ENCODE data around the gene EFNA2. TPM values are rescaled to one million over a fixed set of nuclear protein-coding genes. Genes with fewer than 3 reads are reported as not detected.

EFNA2 gene
- total RNA-seq, 1 donor from 2014 or later, result 1.0 TPM

- Histone ChIP-seq H3K4me3 (ENCODE audit: low read length in 3 of 3) (peak overlapping the region in 2 of 3 donors; percentile 51 to 58), H3K27ac (ENCODE audit: low read depth, low read length) (peak overlapping the region; percentile 75), H3K27me3 (ENCODE audit: control insufficient read depth in 3 of 3, insufficient read depth in 3 of 3, low read length in 3 of 3) (no peaks in the 10 kb centered on the region), H3K36me3 (ENCODE audit: control insufficient read depth in 3 of 3, insufficient read depth in 3 of 3, low read length in 3 of 3) (peaks cover 13 to 17% (median 14%) of the 10 kb centered on the region in 3 donors), H3K9ac (ENCODE audit: low read depth in 1 of 3, low read length in 3 of 3) (peak overlapping the region in 2 of 3 donors; percentile 70 to 78), H3K4me1 (ENCODE audit: control insufficient read depth in 3 of 3, insufficient read depth in 3 of 3, low read length in 3 of 3) (peaks cover 56 to 76% (median 64%) of the 10 kb centered on the region in 3 donors), H3K9me3 (ENCODE audit: control insufficient read depth in 3 of 3, low read length in 3 of 3) (no peaks in the 10 kb centered on the region)
Observed at GRCh38 chr19:1266916-1267476, 18.7 kb upstream of the EFNA2 start.

- Histone ChIP-seq H3K4me3 (ENCODE audit: low read length in 3 of 3) (peak overlapping the region in 2 of 3 donors; percentile 51 to 58), H3K27me3 (ENCODE audit: control insufficient read depth in 3 of 3, insufficient read depth in 3 of 3, low read length in 3 of 3) (no peaks in the 10 kb centered on the region), H3K9me3 (ENCODE audit: control insufficient read depth in 3 of 3, low read length in 3 of 3) (no peaks in the 10 kb centered on the region), H3K4me1 (ENCODE audit: control insufficient read depth in 3 of 3, insufficient read depth in 3 of 3, low read length in 3 of 3) (peaks cover 56 to 76% (median 64%) of the 10 kb centered on the region in 3 donors), H3K36me3 (ENCODE audit: control insufficient read depth in 3 of 3, insufficient read depth in 3 of 3, low read length in 3 of 3) (peaks cover 17 to 21% (median 20%) of the 10 kb centered on the region in 3 donors), H3K9ac (ENCODE audit: low read depth in 1 of 3, low read length in 3 of 3) (peak overlapping the region in 2 of 3 donors; percentile 78 to 84), H3K27ac (ENCODE audit: low read depth, low read length) (peak overlapping the region; percentile 91)
Observed at GRCh38 chr19:1267477-1268225, 18.0 kb upstream of the EFNA2 start.

DNA sequence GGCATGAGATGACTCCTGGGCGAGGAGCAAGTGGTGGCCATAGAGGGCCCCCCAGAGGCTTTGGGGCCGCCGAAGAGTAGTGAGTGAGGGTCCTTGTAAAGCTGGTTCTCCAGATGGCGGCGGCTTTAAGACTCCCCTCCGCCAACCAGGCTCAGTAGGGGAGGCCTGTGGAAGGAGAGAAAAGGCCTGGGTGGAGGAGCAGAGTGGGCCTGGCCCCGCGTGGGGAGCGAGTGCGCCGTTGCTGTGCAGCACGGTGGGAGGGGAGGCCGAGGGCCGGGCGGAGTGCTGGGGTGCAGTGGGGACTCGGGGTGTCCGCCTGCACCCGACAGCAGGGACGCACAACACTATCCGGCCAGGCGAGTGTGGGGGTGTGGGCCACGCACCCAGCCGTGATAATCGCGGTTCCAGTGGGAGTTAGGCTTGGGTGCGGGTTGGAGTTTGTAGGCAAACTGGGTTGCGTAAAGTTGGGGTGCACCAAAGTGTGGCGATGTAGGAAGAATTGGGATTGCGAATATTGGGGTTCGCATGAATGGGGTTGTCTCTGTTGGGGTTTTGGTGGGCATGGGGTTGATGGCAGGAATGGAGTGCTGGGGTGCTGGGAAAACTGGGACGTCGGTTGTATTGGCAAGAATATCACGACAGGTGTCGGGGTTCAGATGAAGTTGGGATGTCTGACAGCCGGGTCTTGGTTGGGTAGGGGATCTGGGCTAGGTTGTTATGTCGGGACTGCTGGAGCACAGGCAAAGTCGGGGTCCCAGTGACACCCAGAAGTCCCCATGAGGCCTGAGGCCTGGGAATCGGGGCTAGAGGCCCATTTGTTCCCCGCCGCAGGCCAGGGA is 17.2 kb upstream of the EFNA2 start:
- Histone ChIP-seq H3K9me3 (ENCODE audit: control insufficient read depth in 3 of 3, low read length in 3 of 3) (no peaks in the 10 kb centered on the region), H3K36me3 (ENCODE audit: control insufficient read depth in 3 of 3, insufficient read depth in 3 of 3, low read length in 3 of 3) (peaks cover 25 to 29% (median 28%) of the 10 kb centered on the region in 3 donors), H3K4me3 (ENCODE audit: low read length in 3 of 3) (peak overlapping the region; percentile 49 to 61 (median 59)), H3K9ac (ENCODE audit: low read depth in 1 of 3, low read length in 3 of 3) (peak overlapping the region; percentile 75 to 84 (median 78)), H3K27ac (ENCODE audit: low read depth, low read length) (peak overlapping the region; percentile 91), H3K4me1 (ENCODE audit: control insufficient read depth in 3 of 3, insufficient read depth in 3 of 3, low read length in 3 of 3) (peaks cover 62 to 79% (median 70%) of the 10 kb centered on the region in 3 donors), H3K27me3 (ENCODE audit: control insufficient read depth in 3 of 3, insufficient read depth in 3 of 3, low read length in 3 of 3) (no peaks in the 10 kb centered on the region)

GRCh38 chr19:1269065-1269477 is 16.6 kb upstream of the EFNA2 start, which contains the start of gene CIRBP:
TSS of gene CIRBP (plus strand) at chr19:1269332. CDS start at chr19:1270934, 1,602 bp downstream.
- Histone ChIP-seq H3K9me3 (ENCODE audit: control insufficient read depth in 3 of 3, low read length in 3 of 3) (no peaks in the 10 kb centered on the region), H3K27ac (ENCODE audit: low read depth, low read length) (peak within 1 kb of the TSS; percentile 91), H3K27me3 (ENCODE audit: control insufficient read depth in 3 of 3, insufficient read depth in 3 of 3, low read length in 3 of 3) (no peaks in the 10 kb centered on the region), H3K9ac (ENCODE audit: low read depth in 1 of 3, low read length in 3 of 3) (peak within 1 kb of the TSS; percentile 89 to 98 (median 91)), H3K4me3 (ENCODE audit: low read length in 3 of 3) (peak within 1 kb of the TSS; percentile 91 to 95 (median 91)), H3K36me3 (ENCODE audit: control insufficient read depth in 3 of 3, insufficient read depth in 3 of 3, low read length in 3 of 3) (peaks cover 32 to 35% (median 34%) of the 10 kb centered on the region in 3 donors), H3K4me1 (ENCODE audit: control insufficient read depth in 3 of 3, insufficient read depth in 3 of 3, low read length in 3 of 3) (peaks cover 69 to 85% (median 76%) of the 10 kb centered on the region in 3 donors)

DNA sequence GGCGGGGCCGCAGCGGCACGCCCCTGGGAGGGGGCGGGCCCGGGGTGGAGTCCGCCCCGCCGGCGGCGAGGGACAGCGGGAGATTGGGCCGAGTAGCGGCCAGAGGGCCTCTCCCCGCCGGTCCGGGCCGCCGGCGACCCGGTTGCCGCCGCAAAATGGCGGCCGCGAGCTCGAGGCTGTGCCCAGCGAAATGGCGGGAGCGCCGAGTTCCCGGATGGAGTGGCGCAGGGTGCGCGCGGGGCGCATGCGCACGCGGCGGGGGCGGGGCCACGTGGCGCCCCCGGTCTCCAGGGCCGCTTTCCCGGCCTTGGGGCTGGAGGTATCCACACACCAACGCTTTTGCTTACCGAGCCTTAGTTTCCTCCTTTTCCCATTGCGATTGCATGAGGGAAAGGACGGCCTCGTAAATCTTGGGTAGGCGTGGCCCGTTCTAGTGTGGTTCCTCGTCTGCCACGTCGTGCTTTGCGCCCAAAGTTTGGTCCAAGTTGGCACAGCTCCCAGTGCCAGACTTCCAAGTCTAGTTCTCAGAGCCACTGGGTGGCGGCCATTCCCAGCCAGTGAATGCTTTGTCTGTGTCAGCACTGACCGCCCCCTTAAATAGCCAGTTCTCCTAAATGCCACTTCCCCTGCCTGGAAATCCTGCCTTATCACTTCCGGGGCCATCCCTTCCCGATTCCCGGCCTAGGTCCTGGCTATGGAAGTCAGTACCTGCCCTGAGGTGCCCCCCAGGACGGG is 16.0 kb upstream of the EFNA2 start:
- peaks cover 37 to 41% (median 40%) of the 10 kb centered on the region in 3 donors for H3K36me3 ChIP-seq (ENCODE audit: control insufficient read depth in 3 of 3, insufficient read depth in 3 of 3, low read length in 3 of 3)
- H3K4me3 ChIP-seq (ENCODE audit: low read length in 3 of 3), result peak overlapping the region; percentile 91 to 95 (median 91)
- peaks cover 74 to 87% (median 82%) of the 10 kb centered on the region in 3 donors for H3K4me1 ChIP-seq (ENCODE audit: control insufficient read depth in 3 of 3, insufficient read depth in 3 of 3, low read length in 3 of 3)
- peak overlapping the region; percentile 89 to 98 (median 91) for H3K9ac ChIP-seq (ENCODE audit: low read depth in 1 of 3, low read length in 3 of 3)
- H3K9me3 ChIP-seq (ENCODE audit: control insufficient read depth in 3 of 3, low read length in 3 of 3), result no peaks in the 10 kb centered on the region
- no peaks in the 10 kb centered on the region for H3K27me3 ChIP-seq (ENCODE audit: control insufficient read depth in 3 of 3, insufficient read depth in 3 of 3, low read length in 3 of 3)
- H3K27ac ChIP-seq (ENCODE audit: low read depth, low read length), result peak overlapping the region; percentile 91

DNA sequence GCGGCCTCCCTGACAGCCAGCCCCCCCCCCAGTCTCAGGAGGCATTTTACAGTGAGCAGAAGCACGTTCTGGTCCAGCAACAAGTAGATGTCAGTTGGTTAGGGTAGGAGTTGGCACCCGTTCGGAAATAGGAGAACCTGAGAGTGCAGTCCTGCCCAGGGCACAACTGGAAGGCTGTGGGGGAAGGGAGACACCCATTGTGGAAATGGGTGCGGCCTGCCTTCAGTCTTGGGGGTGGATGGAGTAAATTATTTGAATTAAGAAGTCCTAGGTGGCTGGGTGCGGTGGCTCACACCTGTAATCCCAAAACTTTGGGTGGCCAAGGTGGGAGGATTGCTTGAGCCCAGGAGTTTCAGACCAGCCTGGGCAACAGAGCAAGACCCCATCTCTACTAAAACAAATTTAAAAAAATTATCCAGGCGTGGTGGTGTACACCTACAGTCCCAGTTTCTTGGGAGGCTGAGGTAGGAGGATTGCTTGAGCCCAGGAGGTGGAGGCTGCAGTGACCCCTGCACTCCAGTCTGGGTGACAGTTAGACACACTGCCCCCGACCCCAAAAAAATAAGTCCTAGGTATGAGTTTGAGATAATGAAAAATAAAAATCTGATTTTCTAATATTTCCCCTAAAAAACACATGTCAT is 15.3 kb upstream of the EFNA2 start:
- H3K27ac ChIP-seq (ENCODE audit: low read depth, low read length), result peak overlapping the region; percentile 91
- peaks cover 79 to 85% (median 82%) of the 10 kb centered on the region in 3 donors for H3K4me1 ChIP-seq (ENCODE audit: control insufficient read depth in 3 of 3, insufficient read depth in 3 of 3, low read length in 3 of 3)
- peak overlapping the region; percentile 91 to 95 (median 91) for H3K4me3 ChIP-seq (ENCODE audit: low read length in 3 of 3)
- H3K9ac ChIP-seq (ENCODE audit: low read depth in 1 of 3, low read length in 3 of 3), result peak overlapping the region; percentile 89 to 98 (median 91)
- H3K27me3 ChIP-seq (ENCODE audit: control insufficient read depth in 3 of 3, insufficient read depth in 3 of 3, low read length in 3 of 3), result no peaks in the 10 kb centered on the region
- H3K9me3 ChIP-seq (ENCODE audit: control insufficient read depth in 3 of 3, low read length in 3 of 3), result no peaks in the 10 kb centered on the region
- H3K36me3 ChIP-seq (ENCODE audit: control insufficient read depth in 3 of 3, insufficient read depth in 3 of 3, low read length in 3 of 3), result peaks cover 41 to 45% (median 42%) of the 10 kb centered on the region in 3 donors

DNA sequence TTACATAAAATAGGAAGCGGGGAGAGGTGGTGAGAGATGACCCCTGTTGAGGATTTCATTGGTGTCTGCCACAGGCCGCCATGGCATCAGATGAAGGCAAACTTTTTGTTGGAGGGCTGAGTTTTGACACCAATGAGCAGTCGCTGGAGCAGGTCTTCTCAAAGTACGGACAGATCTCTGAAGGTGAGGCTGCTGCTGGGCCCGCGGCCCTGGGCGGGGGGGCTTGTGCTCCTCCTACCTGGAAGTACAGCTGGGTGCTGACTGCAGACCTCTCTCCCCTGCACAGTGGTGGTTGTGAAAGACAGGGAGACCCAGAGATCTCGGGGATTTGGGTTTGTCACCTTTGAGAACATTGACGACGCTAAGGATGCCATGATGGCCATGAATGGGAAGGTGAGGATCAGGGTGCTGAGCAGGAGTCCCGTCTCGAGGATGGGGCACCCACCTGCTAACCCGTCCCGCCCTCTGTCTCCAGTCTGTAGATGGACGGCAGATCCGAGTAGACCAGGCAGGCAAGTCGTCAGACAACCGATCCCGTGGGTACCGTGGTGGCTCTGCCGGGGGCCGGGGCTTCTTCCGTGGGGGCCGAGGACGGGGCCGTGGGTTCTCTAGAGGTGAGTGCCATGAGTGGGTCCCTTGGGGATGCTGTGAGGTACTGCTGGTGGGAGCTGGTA is 14.7 kb upstream of the EFNA2 start:
- Histone ChIP-seq H3K4me1 (ENCODE audit: control insufficient read depth in 3 of 3, insufficient read depth in 3 of 3, low read length in 3 of 3) (peaks cover 76 to 82% (median 79%) of the 10 kb centered on the region in 3 donors), H3K36me3 (ENCODE audit: control insufficient read depth in 3 of 3, insufficient read depth in 3 of 3, low read length in 3 of 3) (peaks cover 41 to 45% (median 42%) of the 10 kb centered on the region in 3 donors), H3K9me3 (ENCODE audit: control insufficient read depth in 3 of 3, low read length in 3 of 3) (no peaks in the 10 kb centered on the region), H3K4me3 (ENCODE audit: low read length in 3 of 3) (peak overlapping the region; percentile 91 to 95 (median 91)), H3K27ac (ENCODE audit: low read depth, low read length) (peak overlapping the region; percentile 91), H3K27me3 (ENCODE audit: control insufficient read depth in 3 of 3, insufficient read depth in 3 of 3, low read length in 3 of 3) (no peaks in the 10 kb centered on the region), H3K9ac (ENCODE audit: low read depth in 1 of 3, low read length in 3 of 3) (peak overlapping the region; percentile 89 to 98 (median 91))

GRCh38 chr19:1271528-1272422 is 13.9 kb upstream of the EFNA2 start:
- Histone ChIP-seq H3K4me3 (ENCODE audit: low read length in 3 of 3) (peak overlapping the region; percentile 91 to 95 (median 91)), H3K4me1 (ENCODE audit: control insufficient read depth in 3 of 3, insufficient read depth in 3 of 3, low read length in 3 of 3) (peaks cover 82 to 86% (median 84%) of the 10 kb centered on the region in 3 donors), H3K36me3 (ENCODE audit: control insufficient read depth in 3 of 3, insufficient read depth in 3 of 3, low read length in 3 of 3) (peaks cover 41 to 45% (median 42%) of the 10 kb centered on the region in 3 donors), H3K27me3 (ENCODE audit: control insufficient read depth in 3 of 3, insufficient read depth in 3 of 3, low read length in 3 of 3) (no peaks in the 10 kb centered on the region), H3K9me3 (ENCODE audit: control insufficient read depth in 3 of 3, low read length in 3 of 3) (no peaks in the 10 kb centered on the region), H3K9ac (ENCODE audit: low read depth in 1 of 3, low read length in 3 of 3) (peak overlapping the region; percentile 38 to 98 (median 91)), H3K27ac (ENCODE audit: low read depth, low read length) (peak overlapping the region; percentile 91)
